HG02870 (cell line): ENCODE measurements around the gene CES2.
"Not testable (repeated sequence)": the region's sequence is repeated elsewhere in the genome, so short reads cannot be mapped to it uniquely, and the experiment has no call there.

Source experiments
- ATAC-seq: cut with Tn5 transposase; IDR thresholded peaks from one replicate; pipeline ENCODE4 v1.9.1; 2021; ENCODE audit warnings: mild to moderate bottlenecking, moderate library complexity; ENCODE audit not compliant: unreplicated experiment

The CES2 gene

GRCh38 chr16:66952430-66953110, 17.3 kb downstream of the CES2 start:
- no peak for ATAC-seq

- no peak for ATAC-seq
Measured at GRCh38 chr16:66953462-66954096, 18.3 kb downstream of the CES2 start.

- no peak for ATAC-seq
Measured at GRCh38 chr16:66954097-66954659, 18.9 kb downstream of the CES2 start.

- ATAC-seq = not testable (repeated sequence)
Measured at GRCh38 chr16:66955363-66956153, 20.2 kb downstream of the CES2 start.

GRCh38 chr16:66956154-66956457, 20.8 kb downstream of the CES2 start:
- not testable (repeated sequence) for ATAC-seq

GRCh38 chr16:66958857-66959703, 23.8 kb downstream of the CES2 start:
- no peak for ATAC-seq

- no peak for ATAC-seq
Measured at GRCh38 chr16:66959704-66960161, 24.4 kb downstream of the CES2 start.

GRCh38 chr16:66960270-66960669, 25.0 kb downstream of the CES2 start:
- ATAC-seq = no peak

GRCh38 chr16:66961065-66961744, 25.9 kb downstream of the CES2 start, which contains the start of gene CES3:
CES3 (plus strand) TSS chr16:66961266; CDS start chr16:66961308, 42 bp downstream.
- ATAC-seq = peak; percentile 69

GRCh38 chr16:66961914-66962313, 26.6 kb downstream of the CES2 start:
- no peak for ATAC-seq

GRCh38 chr16:66964049-66964448, 28.7 kb downstream of the CES2 start:
- ATAC-seq = no peak

GRCh38 chr16:66968847-66969246, 33.5 kb downstream of the CES2 start:
- ATAC-seq = no peak

GRCh38 chr16:66970775-66971720, 35.7 kb downstream of the CES2 start:
- no peak for ATAC-seq

- no peak for ATAC-seq
Measured at GRCh38 chr16:66972983-66973382, 37.7 kb downstream of the CES2 start.

GRCh38 chr16:66973716-66974115, 38.4 kb downstream of the CES2 start:
- no peak for ATAC-seq

- ATAC-seq = not testable (repeated sequence)
Measured at GRCh38 chr16:66974156-66974931, 39.0 kb downstream of the CES2 start.

- not testable (repeated sequence) for ATAC-seq
Measured at GRCh38 chr16:66974932-66975246, 39.6 kb downstream of the CES2 start.

GRCh38 chr16:66975302-66975893, 40.1 kb downstream of the CES2 start:
- no peak for ATAC-seq
